H1 (cell line): ENCODE results near the gene FXR2. TPM values are rescaled to one million over a fixed set of nuclear protein-coding genes. Genes with fewer than 3 reads are reported as not detected.

Experiments
- CBX5 ChIP-seq: fragments of 300-800, 300-1000 bp; sonication (generic); IDR thresholded peaks from 2 replicates; pipeline ENCODE4 v1.7.1; 2016; ENCODE audit warnings: antibody characterized with exemption, low read length, low read depth
- CBX8 ChIP-seq: fragments of 300-800, 300-1000 bp; sonication (generic); IDR thresholded peaks from 2 replicates; pipeline ENCODE4 v1.7.1; 2016; ENCODE audit warnings: low read depth, low read length, borderline replicate concordance
- CEBPB ChIP-seq: IDR thresholded peaks from 2 replicates; pipeline ENCODE4 v1.6.1; 2012; ENCODE audit warnings: low read depth, low read length
- KDM4A ChIP-seq: IDR thresholded peaks from one replicate; pipeline ENCODE4 v1.7.1; 2012; ENCODE audit warnings: low read depth, mild to moderate bottlenecking, moderate library complexity, low read length, inconsistent platforms; ENCODE audit not compliant: severe bottlenecking
- MAFK ChIP-seq: IDR thresholded peaks from 2 replicates; pipeline ENCODE4 v1.6.1; 2012; ENCODE audit warnings: low read depth, mild to moderate bottlenecking, improper control_type of control experiment, low read length
- RFX5 ChIP-seq: IDR thresholded peaks from 2 replicates; pipeline ENCODE4 v1.6.1; 2011; ENCODE audit warnings: low read depth, low read length, improper control_type of control experiment, borderline replicate concordance
- RNF2 ChIP-seq: fragments of 200-900, 300-1000 bp; sonication (generic); IDR thresholded peaks from 2 replicates; pipeline ENCODE4 v1.7.1; 2016; ENCODE audit warnings: borderline replicate concordance, low read depth, mild to moderate bottlenecking, antibody characterized with exemption, low read length; ENCODE audit not compliant: poor library complexity, severe bottlenecking; ENCODE audit errors: missing control alignments
- SAP30 ChIP-seq: fragments of 300-600 bp; sonication (generic); IDR thresholded peaks from 2 replicates; pipeline ENCODE4 v1.7.1; 2012; ENCODE audit warnings: low read length, moderate library complexity, mild to moderate bottlenecking, inconsistent platforms; ENCODE audit not compliant: insufficient read depth, insufficient replicate concordance
- SIX5 ChIP-seq: IDR thresholded peaks from 2 replicates; pipeline ENCODE4 v1.6.1; 2011; ENCODE audit warnings: mild to moderate bottlenecking, low read depth, low read length
- SP2 ChIP-seq: IDR thresholded peaks from 2 replicates; pipeline ENCODE4 v1.6.1; 2012; ENCODE audit warnings: mild to moderate bottlenecking, low read length, inconsistent platforms
- SRF ChIP-seq: IDR thresholded peaks from 2 replicates; pipeline ENCODE4 v1.6.1; 2011; ENCODE audit warnings: mild to moderate bottlenecking, low read depth, low read length, moderate library complexity
- TAF7 ChIP-seq: optimal IDR thresholded peaks from 2 replicates; pipeline ENCODE3; 2011; ENCODE audit warnings: low read depth, mild to moderate bottlenecking, inconsistent platforms, low read length, moderate library complexity, borderline replicate concordance
- TBP ChIP-seq: IDR thresholded peaks from 2 replicates; pipeline ENCODE4 v1.6.1; 2011; ENCODE audit warnings: low read depth, low read length, improper control_type of control experiment
- TCF12 ChIP-seq: IDR thresholded peaks from 2 replicates; pipeline ENCODE4 v1.6.1; 2011; ENCODE audit warnings: low read depth, mild to moderate bottlenecking, low read length
- polyA plus RNA-seq, 7 experiments: library from polyadenylated mRNA; depleted of rRNA in 3 of 7; stranded (reverse) in 5 of 7; unstranded in 2 of 7; fragments of >200 nt in 5 of 7; fragments of 200-250 nt in 2 of 7; gene quantifications; 1 replicate in 5 of 7; 2 replicates in 1 of 7; 4 replicates in 1 of 7; pipeline versions ENCODE4 v1.2.1 to v1.2.3, GENCODE V29; 2011 to 2013; ENCODE audit warnings: missing spikeins in 2 of 7, mixed read lengths in 2 of 7
- total RNA-seq: library from RNA; stranded (reverse); fragmentation: NEBNext Ultra II Directional; extraction: Animal tissue kit (Norgen Biotek cat#: 25700); gene quantifications from 2 replicates; pipeline ENCODE4 v1.2.1, GENCODE V29; 2021
- TF ChIP-seq, protein P1 (sequence below), 3 experiments: IDR thresholded peaks; 1 replicate in 2 of 3; 2 replicates in 1 of 3; pipeline versions ENCODE4 v1.5.1 to v1.6.1; 2011; ENCODE audit warnings: low read length in 3 of 3, mild to moderate bottlenecking in 3 of 3, inconsistent platforms in 2 of 3, low read depth in 1 of 3, moderate library complexity in 1 of 3; ENCODE audit not compliant: insufficient read depth in 1 of 3; ENCODE audit errors: control extremely low read depth in 1 of 3
- TF ChIP-seq, protein P2 (sequence below): IDR thresholded peaks from 2 replicates; pipeline ENCODE4 v1.6.1; 2012; ENCODE audit warnings: inconsistent platforms
- TF ChIP-seq, protein P3 (sequence below): IDR thresholded peaks from 2 replicates; pipeline ENCODE4 v1.6.1; 2012; ENCODE audit warnings: low read length, inconsistent platforms
- TF ChIP-seq, protein P4 (sequence below): IDR thresholded peaks from 2 replicates; pipeline ENCODE4 v1.6.1; 2011; ENCODE audit warnings: low read length, improper control_type of control experiment

Gene FXR2
- total and polyA plus RNA-seq, 2 of the 8 experiments (the other 6 are each of a cell fraction or from before 2014, with no cell fraction given) = 26.2 to 44.0 TPM

DNA sequence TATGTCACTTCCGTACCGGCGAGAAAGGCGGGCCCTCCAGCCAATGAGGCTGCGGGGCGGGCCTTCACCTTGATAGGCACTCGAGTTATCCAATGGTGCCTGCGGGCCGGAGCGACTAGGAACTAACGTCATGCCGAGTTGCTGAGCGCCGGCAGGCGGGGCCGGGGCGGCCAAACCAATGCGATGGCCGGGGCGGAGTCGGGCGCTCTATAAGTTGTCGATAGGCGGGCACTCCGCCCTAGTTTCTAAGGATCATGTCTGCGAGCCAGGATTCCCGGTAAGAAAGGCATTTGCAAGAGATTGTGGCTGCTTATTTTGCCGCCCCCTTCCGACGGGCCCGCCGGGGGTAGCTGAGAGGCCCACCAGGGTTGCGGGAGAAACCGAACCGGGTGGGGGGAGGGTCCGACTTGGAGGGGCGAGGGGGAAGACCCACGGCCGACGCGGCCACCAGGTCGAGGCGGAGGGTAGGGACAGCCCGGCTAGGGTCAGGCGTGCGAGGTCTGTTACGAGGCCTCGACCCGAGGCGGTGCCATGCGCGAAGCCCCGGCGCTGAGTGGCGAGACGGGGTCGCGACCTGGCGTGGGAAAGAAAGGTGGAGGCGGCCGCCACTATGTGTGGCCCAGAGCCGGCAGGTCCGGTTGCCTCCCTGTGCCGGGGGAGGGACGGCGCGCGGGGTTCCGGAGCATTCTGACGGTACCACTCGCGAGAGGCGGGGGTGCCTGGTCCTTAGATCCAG is 41.9 kb downstream of the FXR2 start (continued):
- TF ChIP-seq, protein P1, sequence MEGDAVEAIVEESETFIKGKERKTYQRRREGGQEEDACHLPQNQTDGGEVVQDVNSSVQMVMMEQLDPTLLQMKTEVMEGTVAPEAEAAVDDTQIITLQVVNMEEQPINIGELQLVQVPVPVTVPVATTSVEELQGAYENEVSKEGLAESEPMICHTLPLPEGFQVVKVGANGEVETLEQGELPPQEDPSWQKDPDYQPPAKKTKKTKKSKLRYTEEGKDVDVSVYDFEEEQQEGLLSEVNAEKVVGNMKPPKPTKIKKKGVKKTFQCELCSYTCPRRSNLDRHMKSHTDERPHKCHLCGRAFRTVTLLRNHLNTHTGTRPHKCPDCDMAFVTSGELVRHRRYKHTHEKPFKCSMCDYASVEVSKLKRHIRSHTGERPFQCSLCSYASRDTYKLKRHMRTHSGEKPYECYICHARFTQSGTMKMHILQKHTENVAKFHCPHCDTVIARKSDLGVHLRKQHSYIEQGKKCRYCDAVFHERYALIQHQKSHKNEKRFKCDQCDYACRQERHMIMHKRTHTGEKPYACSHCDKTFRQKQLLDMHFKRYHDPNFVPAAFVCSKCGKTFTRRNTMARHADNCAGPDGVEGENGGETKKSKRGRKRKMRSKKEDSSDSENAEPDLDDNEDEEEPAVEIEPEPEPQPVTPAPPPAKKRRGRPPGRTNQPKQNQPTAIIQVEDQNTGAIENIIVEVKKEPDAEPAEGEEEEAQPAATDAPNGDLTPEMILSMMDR (IDR thresholded peaks at IDR 0.05; ENCODE audit: control extremely low read depth in 1 of 3, insufficient read depth in 1 of 3, low read depth in 1 of 3, low read length in 3 of 3) = no peak
- TF ChIP-seq RFX5 (no peak), RNF2 (no peak), SIX5 (no peak), SP2 (peak; percentile 96), KDM4A (no peak), SAP30 (no peak), CBX8 (no peak), CBX5 (no peak), CEBPB (no peak), TBP (peak; percentile 97), SRF (no peak), TCF12 (no peak), TAF7 (peak; percentile 98), MAFK (no peak)
- TF ChIP-seq, protein P2, sequence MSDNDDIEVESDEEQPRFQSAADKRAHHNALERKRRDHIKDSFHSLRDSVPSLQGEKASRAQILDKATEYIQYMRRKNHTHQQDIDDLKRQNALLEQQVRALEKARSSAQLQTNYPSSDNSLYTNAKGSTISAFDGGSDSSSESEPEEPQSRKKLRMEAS = no peak
- TF ChIP-seq, protein P3, sequence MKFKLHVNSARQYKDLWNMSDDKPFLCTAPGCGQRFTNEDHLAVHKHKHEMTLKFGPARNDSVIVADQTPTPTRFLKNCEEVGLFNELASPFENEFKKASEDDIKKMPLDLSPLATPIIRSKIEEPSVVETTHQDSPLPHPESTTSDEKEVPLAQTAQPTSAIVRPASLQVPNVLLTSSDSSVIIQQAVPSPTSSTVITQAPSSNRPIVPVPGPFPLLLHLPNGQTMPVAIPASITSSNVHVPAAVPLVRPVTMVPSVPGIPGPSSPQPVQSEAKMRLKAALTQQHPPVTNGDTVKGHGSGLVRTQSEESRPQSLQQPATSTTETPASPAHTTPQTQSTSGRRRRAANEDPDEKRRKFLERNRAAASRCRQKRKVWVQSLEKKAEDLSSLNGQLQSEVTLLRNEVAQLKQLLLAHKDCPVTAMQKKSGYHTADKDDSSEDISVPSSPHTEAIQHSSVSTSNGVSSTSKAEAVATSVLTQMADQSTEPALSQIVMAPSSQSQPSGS = peak; percentile 56
- TF ChIP-seq, protein P4, sequence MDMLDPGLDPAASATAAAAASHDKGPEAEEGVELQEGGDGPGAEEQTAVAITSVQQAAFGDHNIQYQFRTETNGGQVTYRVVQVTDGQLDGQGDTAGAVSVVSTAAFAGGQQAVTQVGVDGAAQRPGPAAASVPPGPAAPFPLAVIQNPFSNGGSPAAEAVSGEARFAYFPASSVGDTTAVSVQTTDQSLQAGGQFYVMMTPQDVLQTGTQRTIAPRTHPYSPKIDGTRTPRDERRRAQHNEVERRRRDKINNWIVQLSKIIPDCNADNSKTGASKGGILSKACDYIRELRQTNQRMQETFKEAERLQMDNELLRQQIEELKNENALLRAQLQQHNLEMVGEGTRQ = no peak
